HEK293 (cell line): ENCODE measurements around the gene GALNT6.

Experiments
- AEBP2 ChIP-seq: fragments of 450-650 bp; formaldehyde crosslinking; IDR thresholded peaks from 2 replicates; pipeline ENCODE4 v1.5.1; 2016; ENCODE audit warnings: missing biosample characterization, missing genetic modification characterization, borderline replicate concordance
- CTCF ChIP-seq: fragments of 450-650 bp; formaldehyde crosslinking; IDR thresholded peaks from 2 replicates; pipeline ENCODE4 v1.5.1; 2016; ENCODE audit warnings: missing biosample characterization, missing genetic modification characterization
- KLF7 ChIP-seq: fragments of 450-650 bp; formaldehyde crosslinking; IDR thresholded peaks from 2 replicates; pipeline ENCODE4 v1.5.1; 2016; ENCODE audit warnings: missing biosample characterization, missing genetic modification characterization, borderline replicate concordance
- PRDM10 ChIP-seq: fragments of 450-650 bp; formaldehyde crosslinking; IDR thresholded peaks from 2 replicates; pipeline ENCODE4 v1.5.1; 2016; ENCODE audit warnings: missing biosample characterization, missing genetic modification characterization
- ZBTB48 ChIP-seq: fragments of 450-650 bp; formaldehyde crosslinking; IDR thresholded peaks from 2 replicates; pipeline ENCODE4 v1.5.1; 2016; ENCODE audit warnings: missing biosample characterization, missing genetic modification characterization

GRCh38 chr12:51424662-51425539 is 33.7 kb upstream of the GALNT6 start, which contains the start of gene SLC4A8:
- no peak for TF ChIP-seq AEBP2
- no peak for TF ChIP-seq PRDM10 (tag by site-specific recombination)
- TF ChIP-seq CTCF (tag by site-specific recombination) = peak; percentile 95
- TF ChIP-seq KLF7 (tag by site-specific recombination) = no peak
- peak; percentile 94 for TF ChIP-seq ZBTB48 (tag by site-specific recombination)
